Stimulated activated memory B cell treated with anti-CD40 and anti-IgM and Interleukin-4, amounts not matched to agents 10 μg/mL and 1 μg/mL and 100 μg/mL, for 72 hours (primary cell): ENCODE measurements around the gene WBP11.

ENCODE experiments used
- ATAC-seq: fragments of 150-1000 bp; cut with Tn5 transposase; 2 replicates; pipeline ENCODE4 v1.10.0; 2021
- H3K27ac Mint-ChIP-seq: one replicate; pipeline ENCODE4 v1.8.0; 2022; ENCODE audit warnings: mild to moderate bottlenecking, mixed read lengths
- H3K27me3 Mint-ChIP-seq: one replicate; pipeline ENCODE4 v1.8.0; 2022; ENCODE audit warnings: mixed read lengths
- H3K36me3 Mint-ChIP-seq: one replicate; pipeline ENCODE4 v1.8.0; 2022; ENCODE audit warnings: mixed read lengths
- H3K4me1 Mint-ChIP-seq: one replicate; pipeline ENCODE4 v1.8.0; 2022; ENCODE audit warnings: mixed read lengths
- H3K4me3 Mint-ChIP-seq: one replicate; pipeline ENCODE4 v1.8.0; 2022; ENCODE audit warnings: mild to moderate bottlenecking, moderate library complexity, mixed read lengths
- H3K9me3 Mint-ChIP-seq: one replicate; pipeline ENCODE4 v1.8.0; 2022; ENCODE audit warnings: mixed read lengths

The WBP11 gene

DNA sequence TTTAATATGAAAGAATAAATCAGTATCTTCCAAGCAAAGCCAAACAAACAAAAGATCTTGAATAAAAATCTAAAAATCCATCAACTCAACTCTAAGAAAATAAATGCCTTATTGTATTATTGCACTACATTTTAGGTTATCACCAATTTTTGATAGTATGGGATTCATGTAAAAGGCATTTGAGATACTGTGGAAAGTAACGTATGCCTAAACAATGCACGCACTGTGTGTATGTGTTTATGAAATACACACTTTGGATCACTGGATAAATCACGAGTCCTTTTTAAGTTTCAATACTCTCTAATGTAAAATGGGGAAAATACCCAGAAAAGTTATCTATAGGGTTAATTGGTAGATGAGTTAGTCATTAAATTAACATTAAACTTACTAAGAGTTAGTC, 17.7 kb downstream of the WBP11 start:
- no peak overlapping the region for H3K4me3 Mint-ChIP-seq
- H3K27me3 Mint-ChIP-seq, result no peaks in the 10 kb centered on the region
- ATAC-seq, result no peak
- peaks cover 46% of the 10 kb centered on the region for H3K36me3 Mint-ChIP-seq
- H3K4me1 Mint-ChIP-seq, result no peaks in the 10 kb centered on the region
- no peaks in the 10 kb centered on the region for H3K9me3 Mint-ChIP-seq
- no peak overlapping the region for H3K27ac Mint-ChIP-seq

DNA sequence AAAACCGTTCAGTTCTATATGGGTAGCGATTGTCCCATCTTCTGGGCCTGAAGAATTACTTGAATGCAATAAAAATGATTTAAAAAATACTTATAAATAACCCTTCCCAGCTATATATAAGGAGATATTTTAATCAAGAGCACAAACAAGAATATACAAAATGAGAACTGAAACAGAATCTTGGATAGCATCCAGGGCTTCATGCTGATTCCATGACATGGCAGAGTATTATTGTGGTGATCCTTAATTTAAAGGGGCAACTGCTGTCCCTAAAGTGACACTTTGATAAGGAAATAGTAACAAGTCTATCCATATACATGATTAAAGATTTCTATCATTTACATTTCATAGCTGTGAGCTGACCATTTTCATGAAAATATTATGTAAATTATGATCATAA, 18.8 kb downstream of the WBP11 start:
- H3K9me3 Mint-ChIP-seq, result no peaks in the 10 kb centered on the region
- no peaks in the 10 kb centered on the region for H3K4me1 Mint-ChIP-seq
- no peak for ATAC-seq
- H3K27me3 Mint-ChIP-seq, result no peaks in the 10 kb centered on the region
- peaks cover 35% of the 10 kb centered on the region for H3K36me3 Mint-ChIP-seq
- no peak overlapping the region for H3K27ac Mint-ChIP-seq
- H3K4me3 Mint-ChIP-seq, result no peak overlapping the region

DNA sequence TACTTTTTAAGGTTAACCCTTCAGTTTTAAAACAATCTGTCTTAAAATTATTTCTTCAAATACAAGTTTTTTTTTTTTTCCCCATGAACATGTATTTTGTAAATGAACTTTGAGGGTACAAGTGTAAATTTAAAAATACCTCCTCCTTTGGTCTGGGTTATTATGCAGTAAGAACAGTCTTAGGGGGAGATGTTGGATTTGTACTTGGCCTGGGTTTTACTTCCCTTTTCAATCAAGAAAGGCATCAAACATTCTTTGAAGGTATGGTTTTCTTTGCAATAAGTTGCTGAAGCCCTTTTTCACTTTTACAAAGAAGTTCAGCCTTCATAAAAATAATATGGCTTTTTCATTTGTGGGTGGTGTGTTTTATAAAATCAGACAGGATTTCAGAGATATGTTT, 20.5 kb downstream of the WBP11 start:
- Mint-ChIP-seq H3K4me3 (no peak overlapping the region), H3K9me3 (no peaks in the 10 kb centered on the region), H3K36me3 (peaks cover 18% of the 10 kb centered on the region), H3K27me3 (no peaks in the 10 kb centered on the region), H3K27ac (no peak overlapping the region), H3K4me1 (no peaks in the 10 kb centered on the region)
- ATAC-seq, result no peak

DNA sequence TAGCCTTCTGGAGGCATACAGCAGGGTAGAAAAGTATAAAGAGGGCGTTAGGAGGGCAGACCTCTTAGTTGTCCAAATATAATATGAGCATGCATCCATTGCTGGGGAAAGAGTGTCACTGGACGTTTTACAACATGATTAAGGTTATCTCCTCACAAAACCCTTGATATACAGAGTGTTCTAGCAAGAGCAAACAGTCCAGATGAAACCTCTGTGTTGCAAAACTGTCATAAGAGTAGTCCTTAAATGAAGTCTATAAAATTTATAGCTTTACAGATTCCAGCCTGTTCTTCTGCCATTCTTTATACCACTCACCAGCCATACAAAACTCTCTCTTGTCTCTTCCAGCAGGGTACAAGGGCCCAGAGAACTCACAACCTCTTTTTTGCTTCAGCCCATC, 21.7 kb downstream of the WBP11 start:
- ATAC-seq, result no peak
- Mint-ChIP-seq H3K27me3 (no peaks in the 10 kb centered on the region), H3K36me3 (peaks cover 6% of the 10 kb centered on the region), H3K27ac (no peak overlapping the region), H3K4me3 (no peak overlapping the region), H3K4me1 (no peaks in the 10 kb centered on the region), H3K9me3 (no peaks in the 10 kb centered on the region)

- Mint-ChIP-seq H3K27me3 (no peaks in the 10 kb centered on the region), H3K36me3 (peaks cover 5% of the 10 kb centered on the region), H3K9me3 (no peaks in the 10 kb centered on the region), H3K27ac (no peak overlapping the region), H3K4me3 (no peak overlapping the region), H3K4me1 (peaks cover 5% of the 10 kb centered on the region)
- ATAC-seq, result no peak
Measured at GRCh38 chr12:14780859-14781258, 22.4 kb downstream of the WBP11 start.

GRCh38 chr12:14779834-14780233, 23.4 kb downstream of the WBP11 start:
- H3K27ac Mint-ChIP-seq, result no peak overlapping the region
- H3K4me1 Mint-ChIP-seq, result peaks cover 14% of the 10 kb centered on the region
- no peak overlapping the region for H3K4me3 Mint-ChIP-seq
- H3K9me3 Mint-ChIP-seq, result no peaks in the 10 kb centered on the region
- peaks cover 1% of the 10 kb centered on the region for H3K36me3 Mint-ChIP-seq
- H3K27me3 Mint-ChIP-seq, result no peaks in the 10 kb centered on the region
- no peak for ATAC-seq

- no peaks in the 10 kb centered on the region for H3K36me3 Mint-ChIP-seq
- H3K4me3 Mint-ChIP-seq, result no peak overlapping the region
- no peak overlapping the region for H3K27ac Mint-ChIP-seq
- ATAC-seq, result no peak
- H3K27me3 Mint-ChIP-seq, result no peaks in the 10 kb centered on the region
- peaks cover 21% of the 10 kb centered on the region for H3K4me1 Mint-ChIP-seq
- H3K9me3 Mint-ChIP-seq, result no peaks in the 10 kb centered on the region
Measured at GRCh38 chr12:14777271-14777670, 26.0 kb downstream of the WBP11 start.

DNA sequence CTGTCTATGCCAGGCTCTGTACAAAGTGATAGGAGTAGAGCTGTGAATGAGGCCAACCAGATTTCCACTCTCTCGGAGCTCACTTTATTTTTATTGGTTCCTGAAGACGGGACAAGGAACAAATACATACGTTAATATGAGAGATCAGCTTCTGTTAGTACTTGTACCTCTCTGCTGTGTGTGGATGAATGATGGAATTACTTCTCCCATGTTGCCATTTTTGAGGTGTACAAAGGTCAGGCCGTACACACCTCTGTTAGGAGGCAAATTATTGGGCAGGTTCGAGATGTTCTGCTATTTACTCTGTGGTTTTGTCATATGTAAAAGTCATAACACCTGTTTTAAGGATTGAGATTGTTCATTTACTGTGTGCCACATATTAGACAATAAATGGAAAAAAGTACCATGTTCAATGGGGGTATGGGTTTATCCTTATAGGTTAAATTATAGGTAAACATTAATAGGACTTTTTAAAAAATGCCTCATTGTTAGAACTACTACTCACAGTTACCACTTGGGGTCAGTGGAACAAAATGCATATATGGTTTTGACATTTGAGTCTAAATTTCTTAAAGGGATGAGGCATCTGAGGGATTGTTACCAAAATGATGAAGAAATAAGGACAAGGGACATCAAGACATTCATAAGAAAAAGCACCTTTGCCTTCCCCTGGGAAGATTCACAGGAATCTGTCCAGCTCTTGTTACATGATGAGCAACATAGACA, 26.9 kb downstream of the WBP11 start:
- ATAC-seq, result no peak
- Mint-ChIP-seq H3K27ac (no peak overlapping the region), H3K4me3 (no peak overlapping the region), H3K4me1 (peaks cover 29% of the 10 kb centered on the region), H3K27me3 (no peaks in the 10 kb centered on the region), H3K36me3 (no peaks in the 10 kb centered on the region), H3K9me3 (no peaks in the 10 kb centered on the region)

DNA sequence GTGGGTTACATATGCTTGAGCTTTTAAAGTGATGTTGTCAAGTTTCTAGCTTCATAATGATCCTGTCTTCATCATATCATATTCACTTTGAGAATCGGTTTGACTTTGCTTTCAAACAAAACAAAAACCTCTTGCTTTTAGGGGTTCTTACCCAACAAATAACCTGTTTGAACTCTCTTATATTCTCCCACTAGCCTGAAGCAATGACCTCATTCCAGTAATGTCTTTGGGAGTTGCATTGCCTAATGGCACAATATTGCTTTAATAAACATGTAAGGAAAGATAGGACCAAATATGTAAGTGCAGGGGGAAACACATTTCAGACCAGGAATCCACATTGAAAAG, 27.7 kb downstream of the WBP11 start:
- ATAC-seq, result no peak
- Mint-ChIP-seq H3K36me3 (no peaks in the 10 kb centered on the region), H3K27me3 (no peaks in the 10 kb centered on the region), H3K4me1 (peaks cover 36% of the 10 kb centered on the region), H3K4me3 (no peak overlapping the region), H3K9me3 (no peaks in the 10 kb centered on the region), H3K27ac (peak overlapping the region; percentile 89)

GRCh38 chr12:14774906-14775635, 28.2 kb downstream of the WBP11 start:
- H3K27me3 Mint-ChIP-seq, result no peaks in the 10 kb centered on the region
- no peaks in the 10 kb centered on the region for H3K36me3 Mint-ChIP-seq
- H3K4me3 Mint-ChIP-seq, result peak overlapping the region; percentile 87
- peaks cover 36% of the 10 kb centered on the region for H3K4me1 Mint-ChIP-seq
- H3K27ac Mint-ChIP-seq, result peak overlapping the region; percentile 89
- ATAC-seq, result no peak
- H3K9me3 Mint-ChIP-seq, result no peaks in the 10 kb centered on the region

DNA sequence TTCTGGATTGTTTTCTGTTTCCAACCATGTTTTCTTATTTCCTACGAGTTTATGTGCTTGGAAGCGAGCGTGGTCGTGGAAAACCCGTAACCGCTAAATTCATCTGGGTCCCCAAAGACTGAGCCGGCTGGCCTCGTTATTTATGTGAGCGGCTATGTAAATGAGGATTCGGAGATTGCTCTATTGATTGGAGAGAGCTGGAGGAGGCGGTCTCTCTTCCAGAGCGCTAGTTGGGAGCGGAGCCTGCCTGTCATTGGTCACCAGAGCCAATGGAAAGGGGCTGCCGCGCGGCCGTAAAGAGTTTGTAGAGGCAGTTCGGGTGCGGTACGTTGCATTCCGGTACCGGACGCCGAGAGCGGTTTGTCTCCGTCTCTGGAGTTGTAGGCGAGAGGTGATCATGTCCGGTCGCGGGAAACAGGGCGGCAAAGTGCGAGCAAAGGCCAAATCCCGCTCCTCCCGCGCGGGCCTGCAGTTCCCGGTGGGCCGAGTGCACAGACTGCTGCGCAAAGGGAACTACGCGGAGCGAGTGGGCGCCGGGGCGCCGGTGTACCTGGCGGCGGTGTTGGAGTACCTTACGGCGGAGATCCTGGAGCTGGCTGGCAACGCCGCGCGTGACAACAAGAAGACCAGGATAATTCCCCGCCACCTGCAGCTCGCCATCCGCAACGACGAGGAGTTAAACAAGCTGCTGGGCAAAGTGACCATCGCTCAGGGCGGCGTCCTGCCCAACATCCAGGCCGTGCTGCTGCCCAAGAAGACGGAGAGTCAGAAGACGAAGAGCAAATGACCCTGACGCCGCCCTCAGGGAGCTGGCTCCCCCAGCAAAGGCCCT, 29.0 kb downstream of the WBP11 start:
- Mint-ChIP-seq H3K9me3 (no peaks in the 10 kb centered on the region), H3K4me3 (peak overlapping the region; percentile 87), H3K27me3 (no peaks in the 10 kb centered on the region), H3K36me3 (peaks cover 4% of the 10 kb centered on the region), H3K4me1 (peaks cover 36% of the 10 kb centered on the region), H3K27ac (peak overlapping the region; percentile 89)
- ATAC-seq, result peak; percentile 80

- Mint-ChIP-seq H3K9me3 (no peaks in the 10 kb centered on the region), H3K27me3 (no peaks in the 10 kb centered on the region), H3K4me1 (peaks cover 42% of the 10 kb centered on the region), H3K4me3 (peak overlapping the region; percentile 87), H3K27ac (peak overlapping the region; percentile 89), H3K36me3 (peaks cover 10% of the 10 kb centered on the region)
- peak; percentile 2 for ATAC-seq
Measured at GRCh38 chr12:14773685-14774073, 29.6 kb downstream of the WBP11 start.

- Mint-ChIP-seq H3K27ac (no peak overlapping the region), H3K4me3 (no peak overlapping the region), H3K4me1 (peaks cover 45% of the 10 kb centered on the region), H3K27me3 (no peaks in the 10 kb centered on the region), H3K9me3 (no peaks in the 10 kb centered on the region), H3K36me3 (peaks cover 13% of the 10 kb centered on the region)
- no peak for ATAC-seq
Measured at GRCh38 chr12:14772946-14773345, 30.3 kb downstream of the WBP11 start.

GRCh38 chr12:14771651-14772137, 31.6 kb downstream of the WBP11 start:
- H3K27me3 Mint-ChIP-seq, result no peaks in the 10 kb centered on the region
- H3K36me3 Mint-ChIP-seq, result peaks cover 26% of the 10 kb centered on the region
- H3K9me3 Mint-ChIP-seq, result no peaks in the 10 kb centered on the region
- H3K27ac Mint-ChIP-seq, result peak overlapping the region; percentile 99
- H3K4me3 Mint-ChIP-seq, result peak overlapping the region; percentile 65
- ATAC-seq, result no peak
- H3K4me1 Mint-ChIP-seq, result peaks cover 52% of the 10 kb centered on the region
